GM12865 (cell line): Measurements from ENCODE around the gene DIPK1A.

Experiments used
- DNase-seq: peaks from one replicate; pipeline ENCODE4 v3.0.0; 2010; ENCODE audit warnings: low read depth
- H3K4me3 ChIP-seq: 2 replicates; pipeline ENCODE4 v1.5.1; 2011; ENCODE audit warnings: mild to moderate bottlenecking, low read depth, low read length, control low read depth
- CTCF ChIP-seq: IDR thresholded peaks from 2 replicates; pipeline ENCODE4 v1.5.1; 2011; ENCODE audit warnings: low read length, control low read depth, low read depth, inconsistent platforms; ENCODE audit not compliant: insufficient read depth; ENCODE audit errors: missing control alignments

The DIPK1A gene

GRCh38 chr1:92858564-92859399 is 102.5 kb downstream of the DIPK1A start:
- no peak overlapping the region for H3K4me3 ChIP-seq
- TF ChIP-seq CTCF, result peak; percentile 81
- peak; percentile 84 for DNase-seq

- DNase-seq, result no peak
Measured at GRCh38 chr1:92857817-92858216, 103.4 kb downstream of the DIPK1A start.

GRCh38 chr1:92855236-92855635 is 106.0 kb downstream of the DIPK1A start:
- no peak overlapping the region for H3K4me3 ChIP-seq
- no peak for TF ChIP-seq CTCF
- DNase-seq, result no peak

More at GRCh38 chr1:92857817-92858216, 103.4 kb downstream of the DIPK1A start:
- TF ChIP-seq CTCF, result no peak
- H3K4me3 ChIP-seq, result no peak overlapping the region

GRCh38 chr1:92854101-92854785 is 107.0 kb downstream of the DIPK1A start:
- peak; percentile 51 for DNase-seq
- no peak for TF ChIP-seq CTCF
- H3K4me3 ChIP-seq, result no peak overlapping the region

GRCh38 chr1:92853299-92853698 is 108.0 kb downstream of the DIPK1A start:
- no peak for DNase-seq
- no peak for TF ChIP-seq CTCF
- H3K4me3 ChIP-seq, result no peak overlapping the region

- no peak for TF ChIP-seq CTCF
- no peak for DNase-seq
- no peak overlapping the region for H3K4me3 ChIP-seq
Measured at GRCh38 chr1:92851729-92852128, 109.5 kb downstream of the DIPK1A start.
